ENCODE results near the gene GJB1. TPM values are rescaled to one million over a fixed set of nuclear protein-coding genes. Genes with fewer than 3 reads are reported as not detected.
A peak's percentile ranks its signal among the peaks of the same experiment; 100 is the strongest.

The GJB1 gene
- total RNA-seq, 4 donors from 2014 or later = 2.5 to 98.4 (median 65.5) TPM

- H3K4me3 ChIP-seq = no peak overlapping the region
- no peaks in the 10 kb centered on the region for H3K9me3 ChIP-seq
- no peak for DNase-seq
- H3K4me1 ChIP-seq = no peaks in the 10 kb centered on the region
- no peaks in the 10 kb centered on the region for H3K27me3 ChIP-seq
- no peak for TF ChIP-seq POLR2A (IDR thresholded peaks at IDR 0.05)
- no peaks in the 10 kb centered on the region for H3K36me3 ChIP-seq
- peak overlapping the region in 1 of 4 donors; percentile 39 for H3K27ac ChIP-seq
Observed at GRCh38 chrX:71225009-71225408, 2.0 kb downstream of the GJB1 start.

- Histone ChIP-seq H3K4me3 (no peak overlapping the region), H3K27ac (no peak overlapping the region), H3K4me1 (no peaks in the 10 kb centered on the region), H3K9me3 (no peaks in the 10 kb centered on the region), H3K36me3 (no peaks in the 10 kb centered on the region), H3K27me3 (no peaks in the 10 kb centered on the region)
- no peak for DNase-seq
- no peak for TF ChIP-seq CTCF (IDR thresholded peaks at IDR 0.05)
- TF ChIP-seq POLR2A (IDR thresholded peaks at IDR 0.05) = no peak
Observed at GRCh38 chrX:71225676-71226075, 2.7 kb downstream of the GJB1 start.

GRCh38 chrX:71227370-71228062 is 4.5 kb downstream of the GJB1 start:
- Histone ChIP-seq H3K9me3 (no peaks in the 10 kb centered on the region), H3K36me3 (no peaks in the 10 kb centered on the region), H3K27me3 (no peaks in the 10 kb centered on the region), H3K4me1 (no peaks in the 10 kb centered on the region), H3K27ac (peak overlapping the region in 1 of 4 donors; percentile 20), H3K4me3 (no peak overlapping the region)
- DNase-seq = no peak
- no peak for TF ChIP-seq CTCF (IDR thresholded peaks at IDR 0.05)
- TF ChIP-seq POLR2A (IDR thresholded peaks at IDR 0.05) = no peak

- TF ChIP-seq CTCF (IDR thresholded peaks at IDR 0.05) = no peak
- no peak for TF ChIP-seq POLR2A (IDR thresholded peaks at IDR 0.05)
- no peaks in the 10 kb centered on the region for H3K9me3 ChIP-seq
- H3K27me3 ChIP-seq = no peaks in the 10 kb centered on the region
- no peaks in the 10 kb centered on the region for H3K4me1 ChIP-seq
- DNase-seq = no peak
- H3K36me3 ChIP-seq = no peaks in the 10 kb centered on the region
- no peak overlapping the region for H3K4me3 ChIP-seq
- peak overlapping the region in 1 of 4 donors; percentile 20 for H3K27ac ChIP-seq
Observed at GRCh38 chrX:71228063-71228642, 5.1 kb downstream of the GJB1 start.

- no peak overlapping the region for H3K4me3 ChIP-seq
- TF ChIP-seq POLR2A (IDR thresholded peaks at IDR 0.05) (no peak), CTCF (IDR thresholded peaks at IDR 0.05) (no peak)
- H3K9me3 ChIP-seq = no peaks in the 10 kb centered on the region
- no peaks in the 10 kb centered on the region for H3K27me3 ChIP-seq
- no peak for DNase-seq
- no peaks in the 10 kb centered on the region for H3K4me1 ChIP-seq
- H3K27ac ChIP-seq = no peak overlapping the region
- no peaks in the 10 kb centered on the region for H3K36me3 ChIP-seq
Observed at GRCh38 chrX:71235482-71235881, 12.5 kb downstream of the GJB1 start.

GRCh38 chrX:71236836-71237235 is 13.8 kb downstream of the GJB1 start:
- Histone ChIP-seq H3K4me3 (no peak overlapping the region), H3K27me3 (no peaks in the 10 kb centered on the region), H3K9me3 (no peaks in the 10 kb centered on the region), H3K27ac (no peak overlapping the region), H3K4me1 (no peaks in the 10 kb centered on the region), H3K36me3 (peaks cover 0 to 8% (median 0%) of the 10 kb centered on the region in 3 donors)
- TF ChIP-seq POLR2A (IDR thresholded peaks at IDR 0.05) = no peak
- no peak for TF ChIP-seq CTCF (IDR thresholded peaks at IDR 0.05)
- no peak for DNase-seq
